ENCODE results near the gene HECW1.

HECW1 gene

DNA sequence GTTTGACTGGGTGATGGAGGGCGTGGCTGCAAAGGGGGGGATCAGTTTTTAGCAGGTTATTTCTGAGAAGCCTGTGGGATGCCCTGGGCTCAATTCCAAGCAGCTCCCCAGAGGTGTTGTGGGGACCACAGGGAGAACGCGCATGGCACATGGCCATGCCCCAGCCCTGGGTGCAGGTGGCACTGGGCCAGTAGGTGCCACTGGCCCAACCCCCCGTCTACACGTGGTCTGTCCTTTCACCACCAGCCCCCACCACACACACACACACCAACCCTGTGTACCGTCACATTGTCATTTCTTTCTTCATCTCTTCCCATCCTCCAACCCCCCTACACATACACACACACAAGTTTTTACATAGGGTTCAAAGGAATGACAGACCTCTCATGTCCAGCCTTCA lies 355.4 kb downstream of the HECW1 start:
- TF ChIP-seq POU2F2 (IDR thresholded peaks at IDR 0.05; ENCODE audit: low read depth, low read length) = no peak
- TF ChIP-seq PAX5 (IDR thresholded peaks at IDR 0.05; ENCODE audit: insufficient read depth, low read length, severe bottlenecking) = no peak
- no peak for TF ChIP-seq TAF1 (IDR thresholded peaks at IDR 0.05; ENCODE audit: low read depth, low read length)
- no peak for TF ChIP-seq POLR2A (IDR thresholded peaks at IDR 0.05; ENCODE audit: low read depth, low read length)
- FAIRE-seq (no peak), DNase-seq (ENCODE audit: insufficient read length, low spot score) (no peak)

DNA sequence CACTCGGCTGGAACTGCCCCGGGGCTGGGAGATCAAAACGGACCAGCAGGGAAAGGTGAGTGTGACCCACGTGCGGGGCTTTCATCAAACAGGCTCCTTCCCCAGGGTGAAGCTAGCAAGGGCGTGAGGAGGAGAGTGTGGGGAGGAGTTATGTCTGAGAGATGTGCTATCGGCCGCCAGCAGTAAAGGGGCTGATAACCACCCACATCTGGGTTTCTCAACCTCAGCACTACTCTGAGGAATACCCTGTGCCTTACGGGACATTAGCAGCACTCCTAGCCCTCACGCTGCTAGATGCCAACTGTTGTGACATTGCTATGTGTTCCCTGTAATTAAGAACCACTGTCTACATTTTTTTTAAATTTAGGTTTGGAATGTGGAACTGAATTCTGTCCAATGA lies 356.6 kb downstream of the HECW1 start:
- DNase-seq (ENCODE audit: insufficient read length, low spot score) (no peak), FAIRE-seq (no peak)
- TF ChIP-seq TAF1 (IDR thresholded peaks at IDR 0.05; ENCODE audit: low read depth, low read length) (no peak), SPI1 (IDR thresholded peaks at IDR 0.05; ENCODE audit: low read depth, low read length) (no peak), POU2F2 (IDR thresholded peaks at IDR 0.05; ENCODE audit: low read depth, low read length) (no peak), PAX5 (IDR thresholded peaks at IDR 0.05; ENCODE audit: insufficient read depth, low read length, severe bottlenecking) (no peak), POLR2AphosphoS5 (IDR thresholded peaks at IDR 0.05; ENCODE audit: low read depth, low read length) (no peak), POLR2A (IDR thresholded peaks at IDR 0.05; ENCODE audit: low read depth, low read length) (no peak)

DNA sequence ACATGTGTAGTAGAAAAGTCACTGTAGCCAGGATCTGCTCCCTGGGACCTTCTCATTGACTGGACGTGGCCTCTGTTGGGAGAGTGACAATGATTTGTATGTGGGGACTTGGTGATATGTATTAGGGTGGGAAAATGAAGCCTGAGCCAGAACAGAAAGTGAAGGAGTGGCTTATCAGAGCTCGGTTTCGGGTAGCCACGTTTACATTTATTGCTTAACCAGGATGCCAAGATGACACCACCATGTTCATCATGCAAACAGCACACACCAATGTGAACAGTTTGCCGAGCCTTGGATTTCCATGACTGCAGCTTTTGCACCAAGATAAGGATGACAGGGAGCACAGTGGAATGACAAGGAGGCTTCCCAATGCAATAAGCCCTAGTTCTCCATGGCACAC lies 357.7 kb downstream of the HECW1 start:
- TF ChIP-seq PAX5 (IDR thresholded peaks at IDR 0.05; ENCODE audit: insufficient read depth, low read length, severe bottlenecking) (no peak), TAF1 (IDR thresholded peaks at IDR 0.05; ENCODE audit: low read depth, low read length) (no peak), POU2F2 (IDR thresholded peaks at IDR 0.05; ENCODE audit: low read depth, low read length) (no peak)
- no peak for DNase-seq (ENCODE audit: insufficient read length, low spot score)
- FAIRE-seq = no peak

DNA sequence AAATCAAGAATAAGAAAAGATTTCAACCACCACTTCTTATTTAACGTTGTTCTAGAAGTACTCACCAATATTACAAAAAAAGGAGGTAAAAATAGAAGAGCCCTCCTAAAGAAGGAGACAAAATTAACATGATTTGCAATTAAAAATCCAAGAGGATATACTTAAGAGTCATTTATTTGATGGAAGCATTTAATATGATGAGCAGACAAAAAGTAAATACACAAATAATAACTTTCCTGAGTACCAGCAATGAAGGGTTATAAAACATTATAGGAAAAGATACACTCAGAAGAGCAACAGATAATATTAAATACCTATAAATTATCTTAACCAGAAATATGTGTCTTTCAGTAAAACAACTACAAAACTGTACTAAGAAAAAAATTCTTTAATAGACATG lies 363.5 kb downstream of the HECW1 start:
- no peak for DNase-seq (ENCODE audit: insufficient read length, low spot score)
- no peak for FAIRE-seq
- TF ChIP-seq POLR2A (IDR thresholded peaks at IDR 0.05; ENCODE audit: low read depth, low read length) (no peak), TAF1 (IDR thresholded peaks at IDR 0.05; ENCODE audit: low read depth, low read length) (no peak), SPI1 (IDR thresholded peaks at IDR 0.05; ENCODE audit: low read depth, low read length) (no peak), POLR2AphosphoS5 (IDR thresholded peaks at IDR 0.05; ENCODE audit: low read depth, low read length) (no peak), PAX5 (IDR thresholded peaks at IDR 0.05; ENCODE audit: insufficient read depth, low read length, severe bottlenecking) (no peak), POU2F2 (IDR thresholded peaks at IDR 0.05; ENCODE audit: low read depth, low read length) (no peak)

DNA sequence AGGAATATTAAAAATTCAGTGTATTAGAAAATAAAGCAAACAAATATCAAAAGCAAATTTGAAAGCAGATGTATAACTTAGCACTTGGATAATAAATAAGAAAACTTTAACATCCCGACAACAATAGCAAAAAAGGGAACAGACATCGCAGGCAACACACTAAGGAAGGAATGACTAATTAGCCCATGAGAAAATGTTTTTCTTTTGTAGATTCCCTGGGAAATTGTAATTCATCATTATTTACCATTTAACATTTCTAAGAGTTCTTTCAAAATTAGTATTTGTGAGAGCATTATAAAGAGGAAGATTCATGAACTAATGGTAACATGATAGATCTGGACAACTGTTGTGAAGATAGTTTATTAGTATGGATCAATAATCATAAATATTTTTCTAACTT lies 364.4 kb downstream of the HECW1 start:
- FAIRE-seq = no peak
- DNase-seq (ENCODE audit: insufficient read length, low spot score) = no peak

DNA sequence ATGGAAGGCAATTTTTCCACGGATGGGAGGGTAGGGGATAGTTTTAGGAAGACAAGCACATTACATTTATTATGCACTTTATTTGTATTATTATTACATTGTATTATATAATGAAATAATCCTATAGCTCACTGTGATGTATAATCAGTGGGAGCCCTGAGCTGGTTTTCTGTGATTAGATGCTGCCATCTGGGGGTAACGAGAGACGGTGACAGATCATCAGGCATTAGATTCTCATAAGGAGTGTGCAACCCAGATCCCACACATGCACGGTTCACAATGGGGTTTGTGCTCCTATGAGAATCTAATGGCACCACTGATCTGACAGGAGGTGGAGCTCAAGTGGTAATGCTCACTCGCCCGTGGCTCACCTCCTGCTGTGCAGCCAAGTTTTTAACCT lies 366.6 kb downstream of the HECW1 start:
- DNase-seq (ENCODE audit: insufficient read length, low spot score) = no peak
- FAIRE-seq = no peak
- TF ChIP-seq POLR2A (IDR thresholded peaks at IDR 0.05; ENCODE audit: low read depth, low read length) = no peak
- no peak for TF ChIP-seq POU2F2 (IDR thresholded peaks at IDR 0.05; ENCODE audit: low read depth, low read length)
- no peak for TF ChIP-seq TAF1 (IDR thresholded peaks at IDR 0.05; ENCODE audit: low read depth, low read length)
- no peak for TF ChIP-seq POLR2AphosphoS5 (IDR thresholded peaks at IDR 0.05; ENCODE audit: low read depth, low read length)
- no peak for TF ChIP-seq PAX5 (IDR thresholded peaks at IDR 0.05; ENCODE audit: insufficient read depth, low read length, severe bottlenecking)
- TF ChIP-seq SPI1 (IDR thresholded peaks at IDR 0.05; ENCODE audit: low read depth, low read length) = no peak

More for the DNA sequence above, 364.4 kb downstream of the HECW1 start:
- TF ChIP-seq POU2F2 (IDR thresholded peaks at IDR 0.05; ENCODE audit: low read depth, low read length) (no peak), PAX5 (IDR thresholded peaks at IDR 0.05; ENCODE audit: insufficient read depth, low read length, severe bottlenecking) (no peak), POLR2AphosphoS5 (IDR thresholded peaks at IDR 0.05; ENCODE audit: low read depth, low read length) (no peak), TAF1 (IDR thresholded peaks at IDR 0.05; ENCODE audit: low read depth, low read length) (no peak), SPI1 (IDR thresholded peaks at IDR 0.05; ENCODE audit: low read depth, low read length) (no peak), POLR2A (IDR thresholded peaks at IDR 0.05; ENCODE audit: low read depth, low read length) (no peak)

DNA sequence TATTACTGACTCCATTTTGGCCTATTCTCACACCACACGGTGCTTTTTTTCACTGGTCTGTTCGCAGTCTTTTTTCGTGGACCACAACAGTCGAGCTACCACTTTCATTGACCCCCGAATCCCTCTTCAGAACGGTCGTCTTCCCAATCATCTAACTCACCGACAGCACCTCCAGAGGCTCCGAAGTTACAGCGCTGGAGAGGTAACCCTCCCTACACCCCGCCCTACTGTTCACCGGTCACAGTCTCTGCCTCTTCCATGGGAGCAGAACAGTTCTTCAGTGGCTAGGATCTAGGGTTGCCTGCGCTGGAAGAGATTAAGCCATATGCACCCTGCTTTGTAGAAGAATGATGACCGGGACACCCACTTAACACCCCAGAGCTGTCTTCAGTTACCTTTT lies 367.1 kb downstream of the HECW1 start:
- no peak for FAIRE-seq
- DNase-seq (ENCODE audit: insufficient read length, low spot score) = no peak
- TF ChIP-seq POLR2AphosphoS5 (IDR thresholded peaks at IDR 0.05; ENCODE audit: low read depth, low read length) = no peak
- no peak for TF ChIP-seq POU2F2 (IDR thresholded peaks at IDR 0.05; ENCODE audit: low read depth, low read length)
- no peak for TF ChIP-seq POLR2A (IDR thresholded peaks at IDR 0.05; ENCODE audit: low read depth, low read length)
- TF ChIP-seq TAF1 (IDR thresholded peaks at IDR 0.05; ENCODE audit: low read depth, low read length) = no peak
- no peak for TF ChIP-seq SPI1 (IDR thresholded peaks at IDR 0.05; ENCODE audit: low read depth, low read length)
- no peak for TF ChIP-seq PAX5 (IDR thresholded peaks at IDR 0.05; ENCODE audit: insufficient read depth, low read length, severe bottlenecking)

DNA sequence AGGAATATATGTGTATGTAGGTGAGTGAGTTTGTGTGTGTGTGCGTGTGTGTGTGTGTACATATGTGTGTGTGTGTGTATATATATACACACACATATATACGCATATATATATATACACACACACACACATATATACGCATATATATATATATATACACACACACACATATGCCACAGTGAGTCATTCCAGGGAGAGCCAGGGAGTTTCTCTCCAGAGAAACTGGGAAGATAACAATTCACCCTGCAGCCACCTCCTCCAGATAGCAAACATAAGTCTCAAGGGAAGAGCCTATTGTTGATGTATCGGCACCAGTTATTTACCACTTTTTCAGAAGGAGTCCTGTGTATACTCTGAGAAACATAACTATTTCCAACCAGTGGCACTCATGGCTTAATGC lies 368.1 kb downstream of the HECW1 start:
- TF ChIP-seq POLR2AphosphoS5 (IDR thresholded peaks at IDR 0.05; ENCODE audit: low read depth, low read length) (no peak), PAX5 (IDR thresholded peaks at IDR 0.05; ENCODE audit: insufficient read depth, low read length, severe bottlenecking) (no peak), POU2F2 (IDR thresholded peaks at IDR 0.05; ENCODE audit: low read depth, low read length) (no peak), TAF1 (IDR thresholded peaks at IDR 0.05; ENCODE audit: low read depth, low read length) (no peak), SPI1 (IDR thresholded peaks at IDR 0.05; ENCODE audit: low read depth, low read length) (no peak), POLR2A (IDR thresholded peaks at IDR 0.05; ENCODE audit: low read depth, low read length) (no peak)
- FAIRE-seq (no peak), DNase-seq (ENCODE audit: insufficient read length, low spot score) (no peak)

DNA sequence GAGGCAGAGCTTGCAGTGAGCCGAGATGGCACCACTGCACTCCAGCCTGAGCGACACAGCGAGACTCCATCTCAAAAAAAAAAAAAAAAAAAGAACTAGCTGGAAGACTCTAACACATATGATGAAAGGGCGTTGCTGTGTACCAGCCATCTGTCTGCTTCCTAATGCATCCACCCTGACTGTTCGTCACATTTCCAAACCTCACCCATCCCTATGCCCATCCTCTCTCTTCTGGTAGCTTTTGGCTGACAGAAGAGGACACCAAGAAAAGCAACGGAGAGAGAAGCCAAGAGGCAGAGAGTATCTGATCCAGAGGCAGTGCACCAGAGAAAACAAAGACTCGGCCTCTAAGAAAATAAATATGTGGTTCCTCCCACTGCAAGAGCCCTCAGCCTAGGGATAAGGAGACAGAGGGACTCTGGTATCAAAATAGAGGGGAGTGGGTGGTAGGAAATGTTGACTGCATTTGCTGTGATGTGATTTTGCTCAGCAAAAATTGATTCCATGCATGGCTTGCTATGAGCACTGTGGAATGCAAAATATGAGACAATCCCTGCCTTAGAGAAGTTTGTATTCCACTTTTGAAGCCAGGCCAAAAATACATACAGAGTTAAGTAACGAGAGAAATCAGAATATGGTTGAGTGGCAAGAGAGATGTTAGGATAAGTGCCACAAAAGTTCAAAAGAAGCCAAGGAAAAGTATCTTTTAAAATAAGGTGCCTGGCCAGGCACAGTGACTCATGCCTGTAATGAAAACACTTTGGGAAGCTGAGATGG lies 369.6 kb downstream of the HECW1 start:
- FAIRE-seq (no peak), DNase-seq (ENCODE audit: insufficient read length, low spot score) (no peak)
- TF ChIP-seq SPI1 (IDR thresholded peaks at IDR 0.05; ENCODE audit: low read depth, low read length) (no peak), POU2F2 (IDR thresholded peaks at IDR 0.05; ENCODE audit: low read depth, low read length) (no peak), TAF1 (IDR thresholded peaks at IDR 0.05; ENCODE audit: low read depth, low read length) (no peak)

DNA sequence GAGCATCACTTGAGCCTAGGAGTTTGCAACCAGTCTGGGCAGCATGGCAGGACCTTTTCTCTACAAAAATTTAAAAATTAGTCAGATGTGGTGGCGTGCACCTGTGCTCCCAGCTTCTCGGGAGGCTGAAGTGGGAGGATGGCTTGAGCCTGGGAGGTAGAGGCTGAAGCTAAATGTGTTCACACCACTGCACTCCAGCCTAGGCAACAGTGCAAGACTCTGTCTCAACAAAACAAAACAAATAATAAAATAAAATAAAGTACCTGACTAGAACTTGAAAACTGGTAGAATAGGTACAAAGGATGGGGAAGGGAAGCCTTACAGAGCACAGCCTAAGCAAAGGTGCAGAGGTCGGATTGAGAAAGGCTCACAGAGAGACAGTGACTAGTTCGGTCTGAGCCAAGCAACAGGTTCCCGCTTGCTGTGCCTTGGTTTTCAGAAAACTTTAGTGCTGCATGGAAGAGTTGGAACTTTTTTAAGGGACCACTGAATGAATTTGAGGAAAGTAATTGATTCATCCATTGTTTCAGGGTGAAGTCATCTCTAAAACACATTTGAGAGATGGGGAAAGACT lies 370.3 kb downstream of the HECW1 start:
- FAIRE-seq (no peak), DNase-seq (ENCODE audit: insufficient read length, low spot score) (no peak)
- TF ChIP-seq SPI1 (IDR thresholded peaks at IDR 0.05; ENCODE audit: low read depth, low read length) (no peak), POLR2A (IDR thresholded peaks at IDR 0.05; ENCODE audit: low read depth, low read length) (no peak), POLR2AphosphoS5 (IDR thresholded peaks at IDR 0.05; ENCODE audit: low read depth, low read length) (no peak)

All from GM12891 (cell line).